Measurements from ENCODE around the gene NR5A1. TPM values are rescaled to one million over a fixed set of nuclear protein-coding genes. Genes with fewer than 3 reads are reported as not detected.

NR5A1 gene
- total RNA-seq, 4 donors from 2014 or later = 0.15 to 0.51 TPM; not detected in 2

DNA sequence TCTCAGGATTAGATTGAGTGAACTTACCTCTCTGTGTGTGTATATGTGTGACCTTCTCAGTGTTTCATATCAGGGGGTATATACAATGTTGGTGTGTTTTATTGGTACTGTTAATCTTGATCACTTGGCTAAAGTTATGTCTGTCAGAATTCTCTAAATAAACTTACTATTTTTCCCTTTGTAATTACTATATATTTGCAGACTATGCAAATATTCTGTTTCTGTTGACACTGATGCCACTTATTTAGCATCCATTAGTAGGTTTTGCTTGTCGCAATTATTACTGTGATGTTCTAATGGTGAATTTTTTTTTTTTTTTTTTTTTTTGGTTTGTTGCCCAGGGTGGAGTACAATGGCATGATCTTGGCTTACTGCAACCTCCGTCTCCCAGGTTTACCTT is 42.9 kb upstream of the NR5A1 start:
- intact Hi-C loops (cut with DNase I; ENCODE audit: low total_unique reads) = no loop called here
- 50 to 67% methylated on average over 2 of the region's 2 CpGs for WGBS, 2 donors
- TF ChIP-seq, protein P1, sequence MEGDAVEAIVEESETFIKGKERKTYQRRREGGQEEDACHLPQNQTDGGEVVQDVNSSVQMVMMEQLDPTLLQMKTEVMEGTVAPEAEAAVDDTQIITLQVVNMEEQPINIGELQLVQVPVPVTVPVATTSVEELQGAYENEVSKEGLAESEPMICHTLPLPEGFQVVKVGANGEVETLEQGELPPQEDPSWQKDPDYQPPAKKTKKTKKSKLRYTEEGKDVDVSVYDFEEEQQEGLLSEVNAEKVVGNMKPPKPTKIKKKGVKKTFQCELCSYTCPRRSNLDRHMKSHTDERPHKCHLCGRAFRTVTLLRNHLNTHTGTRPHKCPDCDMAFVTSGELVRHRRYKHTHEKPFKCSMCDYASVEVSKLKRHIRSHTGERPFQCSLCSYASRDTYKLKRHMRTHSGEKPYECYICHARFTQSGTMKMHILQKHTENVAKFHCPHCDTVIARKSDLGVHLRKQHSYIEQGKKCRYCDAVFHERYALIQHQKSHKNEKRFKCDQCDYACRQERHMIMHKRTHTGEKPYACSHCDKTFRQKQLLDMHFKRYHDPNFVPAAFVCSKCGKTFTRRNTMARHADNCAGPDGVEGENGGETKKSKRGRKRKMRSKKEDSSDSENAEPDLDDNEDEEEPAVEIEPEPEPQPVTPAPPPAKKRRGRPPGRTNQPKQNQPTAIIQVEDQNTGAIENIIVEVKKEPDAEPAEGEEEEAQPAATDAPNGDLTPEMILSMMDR (IDR thresholded peaks at IDR 0.05) = no peak
- DNase-seq (ENCODE audit: low spot score in 2 of 2) = no peak
- no peak overlapping the region for H3K4me3 ChIP-seq (ENCODE audit: low read depth, poor library complexity, severe bottlenecking)

DNA sequence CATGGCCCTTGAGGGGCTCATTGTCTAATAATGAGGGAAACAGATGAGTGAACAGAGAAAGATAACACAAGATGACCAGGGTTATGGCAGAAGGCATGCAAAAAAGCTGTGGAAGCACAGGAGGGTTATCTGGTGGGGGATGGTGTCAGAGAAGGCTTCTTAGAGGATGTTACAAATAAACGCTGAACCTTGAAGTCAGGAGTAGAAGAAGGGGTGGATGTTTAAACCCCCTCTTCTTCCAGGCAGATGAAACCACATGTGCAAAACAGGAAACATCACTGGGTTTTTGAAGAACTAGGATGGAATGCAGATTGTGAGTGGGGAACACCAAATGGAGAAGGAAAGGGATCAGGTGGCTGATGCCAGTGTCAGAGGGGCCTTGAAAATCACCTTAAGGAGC is 41.8 kb upstream of the NR5A1 start:
- TF ChIP-seq, protein P1 (IDR thresholded peaks at IDR 0.05) = no peak
- TF ChIP-seq POLR2A (IDR thresholded peaks at IDR 0.05) = no peak
- WGBS, 2 donors = 59 to 73% methylated on average over 1 of the region's 1 CpG
- intact Hi-C loops (cut with DNase I; ENCODE audit: low total_unique reads) = no loop called here
- no peak overlapping the region for H3K4me3 ChIP-seq (ENCODE audit: low read depth, poor library complexity, severe bottlenecking)
- DNase-seq (ENCODE audit: low spot score in 2 of 2) = no peak

DNA sequence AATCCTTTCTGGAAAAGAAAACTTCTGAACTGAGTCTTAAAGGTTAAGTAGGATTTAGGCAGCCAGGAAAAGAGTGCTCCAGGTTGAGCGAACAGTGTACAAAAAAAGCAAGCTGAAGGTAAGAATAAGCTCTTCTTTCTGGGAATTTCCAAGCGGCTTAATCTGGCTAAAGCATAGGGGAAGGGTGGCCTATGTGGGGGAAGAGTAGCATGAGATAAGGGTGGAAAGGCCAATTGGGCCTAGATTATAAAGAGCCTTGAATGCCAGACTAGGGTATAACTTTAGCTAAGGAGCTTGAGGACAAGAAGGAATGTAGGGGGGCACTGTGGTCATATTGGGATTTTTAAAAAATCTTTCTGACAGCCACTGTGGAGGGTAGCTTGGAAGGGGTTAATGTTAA is 37.3 kb upstream of the NR5A1 start:
- WGBS, 2 donors = 92 to 100% methylated on average over 2 of the region's 2 CpGs
- DNase-seq (ENCODE audit: low spot score in 2 of 2) = no peak
- intact Hi-C loops (cut with DNase I; ENCODE audit: low total_unique reads) = loop anchor here (5.0 kb wide), 1 partner anchor 127 kb away; the partner anchor contains the start of gene PSMB7
- no peak overlapping the region for H3K4me3 ChIP-seq (ENCODE audit: low read depth, poor library complexity, severe bottlenecking)
- no peak for TF ChIP-seq POLR2A (IDR thresholded peaks at IDR 0.05)
- TF ChIP-seq, protein P1 (IDR thresholded peaks at IDR 0.05) = no peak

DNA sequence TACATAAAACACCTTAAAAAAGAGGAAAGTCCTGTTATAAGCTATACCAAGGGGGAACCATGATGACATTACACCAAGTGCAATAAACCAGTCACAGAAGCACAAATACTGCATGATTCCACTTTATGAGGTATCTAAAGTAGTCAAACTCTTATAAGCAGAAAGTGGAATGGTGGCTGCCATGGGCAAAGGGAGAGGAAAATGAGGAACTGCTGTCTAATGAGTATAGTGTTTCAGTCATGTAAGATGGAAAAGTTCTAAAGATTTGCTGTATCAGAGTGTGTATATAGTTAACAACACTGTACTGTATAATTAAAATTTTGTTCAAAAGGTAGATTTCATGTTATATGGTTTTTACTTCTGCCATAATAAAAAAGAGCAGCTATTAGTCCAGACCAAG is 34.6 kb upstream of the NR5A1 start:
- intact Hi-C loops (cut with DNase I; ENCODE audit: low total_unique reads) = loop anchor here (5.0 kb wide), 1 partner anchor 125 kb away; the partner anchor contains the start of gene PSMB7
- no peak overlapping the region for H3K4me3 ChIP-seq (ENCODE audit: low read depth, poor library complexity, severe bottlenecking)
- TF ChIP-seq, protein P1 (IDR thresholded peaks at IDR 0.05) = no peak
- TF ChIP-seq POLR2A (IDR thresholded peaks at IDR 0.05) = no peak
- DNase-seq (ENCODE audit: low spot score in 2 of 2) = no peak

DNA sequence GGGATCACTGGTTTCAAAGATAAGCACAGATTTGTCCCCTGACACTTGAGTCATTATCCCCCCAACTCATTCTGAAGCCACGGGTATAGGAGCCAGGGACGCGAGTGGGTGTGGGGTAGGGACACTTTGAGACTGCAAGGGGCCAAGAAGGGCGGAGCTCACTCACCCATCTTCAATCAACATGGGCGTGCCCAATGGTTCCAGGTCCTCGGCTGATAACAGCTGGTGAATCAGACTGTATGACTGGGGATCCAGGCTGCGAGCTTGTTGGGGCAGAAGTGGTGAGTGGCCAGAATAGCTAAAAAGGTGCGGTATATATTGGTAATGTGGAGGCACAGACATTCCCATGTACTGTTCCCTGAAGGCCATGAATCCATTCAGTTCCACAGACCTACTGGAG is 30.7 kb upstream of the NR5A1 start:
- H3K4me3 ChIP-seq (ENCODE audit: low read depth, poor library complexity, severe bottlenecking) = no peak overlapping the region
- DNase-seq (ENCODE audit: low spot score in 2 of 2) = no peak
- TF ChIP-seq, protein P1 (IDR thresholded peaks at IDR 0.05) = no peak
- no peak for TF ChIP-seq POLR2A (IDR thresholded peaks at IDR 0.05)
- intact Hi-C loops (cut with DNase I; ENCODE audit: low total_unique reads) = no loop called here
- WGBS, 2 donors = 71 to 82% methylated on average over 8 of the region's 8 CpGs

DNA sequence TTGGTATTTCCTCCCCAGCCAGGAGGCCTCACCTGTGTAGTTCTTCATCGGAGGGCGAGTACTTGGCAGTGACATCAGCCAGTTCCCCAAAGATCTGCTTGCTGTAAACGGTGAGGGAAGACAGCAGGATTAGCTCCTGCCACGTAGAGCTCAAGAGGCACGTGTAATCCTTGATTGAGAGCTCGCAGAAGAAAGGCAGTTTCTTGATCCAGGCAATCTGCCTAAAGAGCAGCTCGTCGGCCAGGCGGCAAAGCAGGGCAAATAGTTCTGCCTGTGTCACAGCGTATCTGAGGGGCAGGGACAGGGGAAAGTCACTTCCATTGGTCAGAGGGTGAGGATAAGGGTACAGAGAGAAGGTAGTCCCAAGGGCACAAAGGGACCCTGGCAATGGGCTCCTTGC is 28.6 kb upstream of the NR5A1 start:
- intact Hi-C loops (cut with DNase I; ENCODE audit: low total_unique reads) = no loop called here
- WGBS, 2 donors = 79 to 87% methylated on average over 10 of the region's 10 CpGs
- DNase-seq (ENCODE audit: low spot score in 2 of 2) = no peak
- no peak overlapping the region for H3K4me3 ChIP-seq (ENCODE audit: low read depth, poor library complexity, severe bottlenecking)
- TF ChIP-seq POLR2A (IDR thresholded peaks at IDR 0.05) = no peak
- TF ChIP-seq, protein P1 (IDR thresholded peaks at IDR 0.05) = no peak
